Adrenal gland (tissue), 5 donors: ENCODE data around the gene ERC2.

Source experiments
- POLR2A ChIP-seq, 2 donors: fragments of 450-650 bp; IDR thresholded peaks; one replicate each; pipeline ENCODE4 v1.6.1; 2017; ENCODE audit warnings: antibody characterized with exemption in 2 of 2, mild to moderate bottlenecking in 2 of 2, moderate library complexity in 1 of 2
- TF ChIP-seq, protein P1 (sequence below), 6 experiments: fragments of 450-650 bp in 4 of 6; fragments of 200-600 bp in 2 of 6; sonication (generic) in 1 of 6; IDR thresholded peaks; 1 replicate in 5 of 6; 2 replicates in 1 of 6; pipeline versions ENCODE4 v1.5.1 to v1.8.0; 2016 to 2021; ENCODE audit warnings: antibody characterized with exemption in 6 of 6, mild to moderate bottlenecking in 2 of 6, moderate library complexity in 1 of 6
- donor health status: DM: no; HTN: no; CAD: no.

DNA sequence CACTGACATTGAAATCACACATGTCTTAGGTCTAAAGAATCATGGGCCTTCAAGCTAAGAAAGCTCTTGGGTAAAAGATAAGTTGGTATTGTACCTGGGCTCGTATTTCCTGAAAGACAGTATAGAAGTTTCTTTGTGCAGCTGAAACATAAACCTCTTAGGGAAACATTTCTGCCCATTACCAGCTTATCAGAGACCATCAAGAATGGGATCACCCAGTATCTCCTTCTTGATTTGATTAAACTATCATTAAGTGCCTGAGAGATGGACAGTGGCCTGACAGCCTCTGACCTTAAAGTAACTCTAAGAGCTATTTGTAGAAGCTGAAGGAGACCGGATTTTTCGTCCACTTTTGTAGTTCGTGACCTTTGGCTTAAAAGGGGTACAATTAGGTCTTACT is 265.3 kb downstream of the ERC2 start:
- TF ChIP-seq POLR2A (IDR thresholded peaks at IDR 0.05) = no peak
- TF ChIP-seq, protein P1, sequence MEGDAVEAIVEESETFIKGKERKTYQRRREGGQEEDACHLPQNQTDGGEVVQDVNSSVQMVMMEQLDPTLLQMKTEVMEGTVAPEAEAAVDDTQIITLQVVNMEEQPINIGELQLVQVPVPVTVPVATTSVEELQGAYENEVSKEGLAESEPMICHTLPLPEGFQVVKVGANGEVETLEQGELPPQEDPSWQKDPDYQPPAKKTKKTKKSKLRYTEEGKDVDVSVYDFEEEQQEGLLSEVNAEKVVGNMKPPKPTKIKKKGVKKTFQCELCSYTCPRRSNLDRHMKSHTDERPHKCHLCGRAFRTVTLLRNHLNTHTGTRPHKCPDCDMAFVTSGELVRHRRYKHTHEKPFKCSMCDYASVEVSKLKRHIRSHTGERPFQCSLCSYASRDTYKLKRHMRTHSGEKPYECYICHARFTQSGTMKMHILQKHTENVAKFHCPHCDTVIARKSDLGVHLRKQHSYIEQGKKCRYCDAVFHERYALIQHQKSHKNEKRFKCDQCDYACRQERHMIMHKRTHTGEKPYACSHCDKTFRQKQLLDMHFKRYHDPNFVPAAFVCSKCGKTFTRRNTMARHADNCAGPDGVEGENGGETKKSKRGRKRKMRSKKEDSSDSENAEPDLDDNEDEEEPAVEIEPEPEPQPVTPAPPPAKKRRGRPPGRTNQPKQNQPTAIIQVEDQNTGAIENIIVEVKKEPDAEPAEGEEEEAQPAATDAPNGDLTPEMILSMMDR (IDR thresholded peaks at IDR 0.05) = no peak
